Adipose tissue (tissue), 3 donors: ENCODE measurements around the gene GNAI2. TPM values are rescaled to one million over a fixed set of nuclear protein-coding genes. Genes with fewer than 3 reads are reported as not detected.
A peak's percentile ranks its signal among the peaks of the same experiment; 100 is the strongest.
"Not testable (repeated sequence)": the region's sequence is repeated elsewhere in the genome, so short reads cannot be mapped to it uniquely, and the experiment has no call there.

Experiments used
- H3K27ac ChIP-seq: one replicate; pipeline ENCODE4 v1.5.1; 2013; ENCODE audit warnings: low read depth, low read length
- WGBS, 3 donors: extraction: QIAGEN DNeasy Blood & Tissue Kit; methylation state at CpG; one replicate each; pipeline ENCODE4 v1.1.7; 2013; 5-methylcytosine and 5-hydroxymethylcytosine counted together
- polyA plus RNA-seq, 3 donors: library from polyadenylated mRNA; stranded (reverse); fragments of 200-250 nt; gene quantifications; one replicate each; pipeline ENCODE4 v1.2.3, GENCODE V29; 2013
- donor health status: healthy with polysubstance abuse.
- donor health status: Bipolar disorder and iron deficiency.
- donor health status: healthy.

The GNAI2 gene
- polyA plus RNA-seq, 3 donors = 53.4 to 242 (median 211) TPM

GRCh38 chr3:50256978-50257890 is 21.2 kb downstream of the GNAI2 start:
- H3K27ac ChIP-seq = no peak overlapping the region
- 91% methylated on average over 20 of the region's 20 CpGs for WGBS, 3 donors

DNA sequence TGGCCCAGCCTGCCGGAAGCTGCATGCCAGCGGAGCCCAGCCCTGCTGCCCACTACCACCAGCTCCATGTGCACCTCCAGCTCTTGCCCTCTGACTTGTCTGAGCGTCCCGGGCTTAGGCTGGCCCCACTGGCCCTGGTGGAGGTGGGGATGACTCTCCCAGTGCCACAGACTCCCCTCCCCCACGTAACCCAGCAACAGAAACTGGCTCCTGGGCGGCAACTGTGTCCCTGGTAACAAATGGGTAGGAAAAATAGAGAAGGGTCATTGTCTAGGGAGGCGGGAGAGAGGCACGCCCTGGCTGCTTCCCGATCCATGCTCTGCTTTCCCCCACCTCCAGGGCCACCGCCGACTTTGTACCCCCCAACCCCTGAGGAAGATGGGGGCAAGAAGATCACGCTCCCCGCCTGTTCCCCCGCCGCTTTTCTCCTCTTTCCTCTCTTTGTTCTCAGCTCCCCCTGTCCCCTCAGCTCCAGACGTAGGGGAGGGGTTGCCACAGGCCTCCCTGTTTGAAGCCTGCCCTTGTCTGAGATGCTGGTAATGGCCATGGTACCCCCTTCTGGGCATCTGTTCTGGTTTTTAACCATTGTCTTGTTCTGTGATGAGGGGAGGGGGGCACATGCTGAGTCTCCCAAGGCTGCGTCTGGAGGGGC is 22.2 kb downstream of the GNAI2 start:
- H3K27ac ChIP-seq = no peak overlapping the region
- 85 to 86% (median 86%) methylated on average over 15 to 17 of the region's 17 CpGs for WGBS, 3 donors

DNA sequence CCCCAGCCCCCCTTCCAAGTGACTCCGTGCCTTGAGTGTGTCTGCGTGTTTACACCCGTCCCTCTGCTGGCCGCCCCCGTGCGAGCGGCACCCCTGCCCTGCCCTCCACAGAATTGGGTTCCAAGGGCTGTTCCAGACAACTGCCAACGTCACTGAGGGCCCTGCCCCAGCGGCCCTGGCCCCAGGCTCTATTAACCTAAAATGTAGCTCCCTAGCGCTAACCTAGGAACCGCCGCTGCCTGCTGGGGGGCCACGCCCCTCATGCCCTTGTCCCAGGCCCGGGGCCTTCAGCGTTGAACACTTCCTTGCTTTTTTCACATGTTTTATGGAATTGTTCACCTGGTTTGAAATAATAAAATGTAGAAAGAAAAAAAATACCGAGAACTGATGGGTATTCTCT is 23.0 kb downstream of the GNAI2 start:
- 80 to 84% (median 83%) methylated on average over 16 of the region's 16 CpGs for whole genome bisulfite sequencing, 3 donors
- no peak overlapping the region for H3K27ac ChIP-seq

DNA sequence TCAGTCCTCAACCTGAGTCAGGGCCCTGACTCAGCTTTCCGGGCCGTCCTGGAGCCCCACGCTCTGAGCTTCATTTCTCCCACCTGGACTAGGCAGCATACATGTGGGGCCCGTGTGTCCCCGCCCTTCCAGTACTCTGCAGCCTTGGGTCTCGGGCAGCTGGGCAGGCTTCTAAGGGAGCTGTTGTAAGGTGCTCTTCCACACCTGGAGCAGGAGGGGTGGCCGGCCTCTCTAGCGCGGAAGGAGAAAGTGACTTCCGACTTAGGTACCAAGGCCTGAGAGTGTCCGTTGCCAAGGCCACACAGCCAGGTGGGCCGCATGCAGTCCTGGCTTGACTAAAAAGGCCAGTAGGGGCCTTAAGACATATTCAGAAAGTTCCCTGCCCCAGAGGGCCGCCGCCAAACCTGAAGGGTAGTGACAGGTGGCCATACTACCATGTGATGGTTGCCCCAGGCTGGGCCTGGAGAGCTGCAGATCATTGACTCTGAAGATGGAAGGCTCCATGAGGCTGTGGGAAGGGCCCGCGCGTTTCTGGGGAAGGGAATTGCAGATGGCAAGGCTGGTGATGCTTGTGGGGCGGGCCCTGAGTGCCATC is 23.5 kb downstream of the GNAI2 start:
- 50 to 61% (median 59%) methylated on average over 18 of the region's 18 CpGs for WGBS, 3 donors
- H3K27ac ChIP-seq = no peak overlapping the region

DNA sequence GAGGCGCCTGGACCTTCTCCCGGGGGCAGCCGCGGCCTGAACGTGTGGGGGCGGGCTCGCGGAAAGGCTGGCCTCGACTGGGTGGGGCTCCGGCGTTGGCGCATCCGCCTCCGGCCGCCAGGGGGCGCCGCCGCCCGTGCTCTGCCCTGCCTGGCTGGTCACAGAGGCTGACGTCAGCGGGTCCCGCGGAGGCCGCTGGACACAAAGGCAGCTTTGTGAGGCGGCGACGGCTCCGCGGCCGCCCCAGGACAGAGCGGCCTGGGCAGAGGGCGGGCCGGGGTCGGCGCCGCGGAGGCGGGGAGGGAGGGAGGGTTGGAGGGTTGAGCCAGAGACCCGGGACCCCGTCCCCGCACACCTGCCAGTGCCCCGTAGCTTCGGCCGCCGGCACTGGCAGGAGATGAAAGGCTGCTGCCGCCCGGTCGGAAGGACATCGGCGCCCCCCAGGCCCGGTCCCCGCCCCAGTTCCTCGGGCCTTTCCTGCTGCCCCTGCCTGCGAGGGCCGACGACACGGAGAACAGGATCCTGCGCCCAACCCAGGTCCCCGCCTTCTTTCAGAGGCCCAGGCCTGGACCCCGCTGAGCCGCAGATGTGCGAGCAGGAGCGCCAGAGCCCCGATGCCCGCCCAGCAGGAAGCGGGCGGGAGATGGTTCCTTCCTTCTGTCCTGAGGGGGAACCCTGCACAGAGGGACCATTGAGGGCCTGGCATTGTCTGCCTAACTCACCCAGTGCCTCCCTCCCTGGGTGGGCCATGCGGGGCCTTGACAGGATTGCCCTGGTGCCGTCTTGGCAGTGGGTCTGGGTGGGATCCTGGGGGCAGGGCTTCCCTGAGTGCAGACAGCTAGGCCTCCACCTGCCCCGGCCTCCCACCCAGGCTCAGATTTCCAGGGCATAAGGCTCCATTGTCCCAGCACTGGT is 24.3 kb downstream of the GNAI2 start:
- 1% methylated on average over 48 to 70 of the region's 70 CpGs for WGBS, 3 donors
- peak overlapping the region; percentile 80 for H3K27ac ChIP-seq

GRCh38 chr3:50260942-50261441 is 25.0 kb downstream of the GNAI2 start:
- peak overlapping the region; percentile 80 for H3K27ac ChIP-seq
- WGBS, 3 donors = 69 to 79% (median 74%) methylated on average over 5 of the region's 5 CpGs

- 53 to 77% (median 74%) methylated on average over 2 of the region's 2 CpGs for WGBS, 3 donors
- no peak overlapping the region for H3K27ac ChIP-seq
Measured at GRCh38 chr3:50261505-50261904, 25.5 kb downstream of the GNAI2 start.

- 96 to 99% (median 97%) methylated on average over 4 of the region's 4 CpGs for WGBS, 3 donors
- not testable (repeated sequence) for H3K27ac ChIP-seq
Measured at GRCh38 chr3:50262200-50262599, 26.2 kb downstream of the GNAI2 start.

DNA sequence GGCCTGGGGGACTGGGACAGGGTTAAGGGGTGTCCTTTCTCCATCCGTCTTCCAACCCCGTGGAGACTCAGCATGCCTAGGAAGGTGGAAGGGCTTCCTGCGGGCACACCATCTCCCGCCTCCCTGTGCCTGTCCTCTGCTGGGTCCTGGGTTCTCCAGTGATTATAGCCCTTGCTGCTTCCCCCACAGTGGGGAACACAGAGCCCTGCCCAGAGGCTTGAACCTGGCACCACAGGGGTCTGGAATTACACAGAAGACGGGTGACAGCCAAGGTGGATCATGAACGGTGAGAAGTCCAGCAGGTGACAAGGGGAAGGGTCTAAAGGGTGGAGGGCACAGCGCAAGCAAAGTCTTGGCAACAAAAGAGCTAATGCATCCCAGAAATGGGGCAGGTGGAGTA is 26.8 kb downstream of the GNAI2 start:
- H3K27ac ChIP-seq = no peak overlapping the region
- 76 to 87% (median 85%) methylated on average over 7 of the region's 7 CpGs for WGBS, 3 donors

DNA sequence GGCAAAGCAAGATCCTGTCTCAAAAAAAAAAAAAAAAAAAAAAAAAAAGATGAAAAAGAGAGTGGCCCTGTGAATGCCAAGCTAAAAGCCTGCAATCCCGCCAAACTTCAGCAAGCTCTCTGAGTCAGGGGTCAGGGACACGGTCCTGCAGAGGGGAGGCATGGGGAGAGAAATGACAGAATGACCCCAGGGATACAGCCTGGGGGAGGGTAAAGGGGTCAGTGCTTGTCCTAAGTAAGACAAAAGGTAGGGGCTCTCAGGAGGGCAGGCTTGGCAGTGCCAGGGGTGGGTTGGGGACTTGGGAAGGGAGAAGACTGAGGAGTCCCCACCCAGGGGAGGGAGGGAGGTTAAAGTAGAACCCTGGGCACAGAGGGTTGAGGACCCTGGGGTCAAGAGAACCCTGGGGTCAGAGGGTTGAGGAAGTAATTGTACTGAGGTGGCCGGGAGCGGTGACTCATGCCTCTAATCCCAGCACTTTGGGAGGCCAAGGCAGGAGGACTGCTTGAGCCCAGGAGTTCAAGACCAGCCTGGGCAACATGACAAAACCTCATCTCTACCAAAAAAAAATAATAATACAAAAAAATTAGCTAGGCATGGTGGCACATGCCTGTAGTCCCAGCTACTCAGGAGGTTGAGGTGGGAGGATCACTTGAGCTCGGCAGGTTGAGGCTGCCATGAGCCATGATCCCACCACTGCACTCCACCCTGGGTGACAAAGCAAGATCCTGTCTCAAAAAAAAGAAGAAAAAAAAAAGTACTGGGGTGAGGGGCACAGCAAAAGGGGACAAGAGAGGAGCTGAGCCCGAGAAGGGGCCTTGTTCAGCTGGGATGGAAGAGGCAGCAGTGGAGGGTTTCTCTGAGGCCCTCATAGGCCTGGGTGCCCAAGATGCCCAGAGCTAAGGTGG is 27.7 kb downstream of the GNAI2 start:
- no peak overlapping the region for H3K27ac ChIP-seq
- 61 to 71% (median 64%) methylated on average over 6 of the region's 6 CpGs for WGBS, 3 donors

- H3K27ac ChIP-seq = no peak overlapping the region
- 41 to 51% (median 44%) methylated on average over 7 of the region's 7 CpGs for WGBS, 3 donors
Measured at GRCh38 chr3:50264383-50264963, 28.5 kb downstream of the GNAI2 start.

DNA sequence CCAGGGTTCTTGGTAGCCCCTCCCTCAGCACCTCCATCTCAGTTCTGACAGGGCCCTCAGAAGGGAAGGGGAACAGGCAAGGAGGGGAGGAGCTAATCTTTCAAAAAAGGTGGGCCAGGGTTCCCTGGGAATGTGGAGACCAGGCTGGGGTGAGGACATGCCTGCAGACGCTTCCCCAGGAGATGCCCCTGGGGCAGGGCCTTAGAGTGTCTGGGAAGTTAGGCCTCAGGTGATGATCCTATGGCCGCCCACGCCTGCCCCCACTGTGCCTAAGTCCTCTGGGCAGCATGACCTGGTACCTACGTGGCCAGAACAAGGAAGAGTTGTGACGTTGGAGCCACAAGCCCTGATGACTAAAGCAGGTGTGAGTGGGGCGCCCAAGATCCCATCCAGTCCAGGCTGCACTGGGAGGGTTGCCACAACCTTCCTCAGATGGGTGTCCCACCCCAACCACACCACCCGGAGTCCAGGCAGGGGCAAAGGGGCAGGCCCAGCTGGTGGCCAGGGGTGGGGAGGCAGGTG is 29.0 kb downstream of the GNAI2 start:
- H3K27ac ChIP-seq = no peak overlapping the region
- 62 to 69% (median 67%) methylated on average over 7 of the region's 7 CpGs for WGBS, 3 donors

DNA sequence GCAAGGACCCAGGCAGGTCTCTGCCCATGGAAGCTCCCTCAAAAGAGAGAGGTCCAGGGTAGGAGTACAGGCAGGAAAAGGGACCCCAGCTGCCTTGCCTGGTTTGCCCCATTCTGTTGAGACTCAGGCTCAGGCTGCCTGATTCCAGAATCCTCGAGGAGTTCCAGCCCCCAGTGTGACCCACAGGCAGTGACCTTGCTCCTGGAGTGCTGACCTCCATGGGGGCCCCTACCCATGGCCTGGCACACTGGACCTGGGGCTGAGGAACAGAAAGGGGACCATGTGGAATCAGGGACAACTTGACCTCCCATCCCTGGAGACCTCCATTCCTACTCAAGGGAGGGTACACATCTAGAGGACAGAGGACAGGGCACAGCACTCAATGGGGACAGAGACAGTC is 29.6 kb downstream of the GNAI2 start:
- no peak overlapping the region for H3K27ac ChIP-seq
- WGBS, 3 donors = 58 to 75% (median 67%) methylated on average over 1 of the region's 1 CpG

DNA sequence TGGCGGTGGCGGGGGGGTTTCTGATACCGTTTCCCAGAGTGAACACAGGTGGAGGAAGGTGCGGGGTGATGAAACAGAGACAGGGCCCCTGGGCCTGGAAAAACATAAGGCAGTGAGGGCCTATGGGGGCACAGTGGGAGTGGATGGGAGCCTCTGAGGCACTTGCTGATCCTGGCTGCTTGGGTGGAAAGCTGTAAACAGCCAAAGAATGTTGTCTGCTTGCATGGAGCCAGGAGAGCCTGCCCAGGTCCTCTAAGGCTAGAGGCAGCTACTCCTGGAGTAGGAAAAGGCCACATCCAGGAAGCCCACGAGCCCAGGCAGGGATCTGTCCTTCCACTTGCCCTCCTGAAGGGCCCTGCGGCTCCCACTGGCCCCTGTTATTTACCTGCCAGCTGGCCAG is 30.0 kb downstream of the GNAI2 start:
- H3K27ac ChIP-seq = no peak overlapping the region
- WGBS, 3 donors = 72 to 84% (median 81%) methylated on average over 6 of the region's 6 CpGs

DNA sequence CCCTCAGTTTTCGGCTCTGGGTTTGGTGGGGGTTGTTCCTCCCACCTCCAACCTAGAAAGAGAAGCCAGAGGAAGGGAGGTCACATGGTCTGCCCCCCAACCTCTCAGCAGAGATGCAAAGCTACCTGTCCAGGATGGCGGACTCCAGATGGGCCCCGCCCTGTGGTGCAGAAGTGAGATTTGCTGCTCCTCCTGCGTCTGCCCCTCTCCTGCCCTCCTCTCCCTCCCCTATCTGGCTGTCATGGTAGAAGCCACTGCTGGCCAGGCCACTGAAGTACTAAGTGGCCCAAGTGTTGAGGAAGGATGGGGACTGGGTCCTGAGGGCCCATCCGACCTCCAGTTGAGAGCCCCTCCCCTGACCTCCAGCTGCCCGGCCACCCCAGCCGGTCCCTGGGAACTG is 30.8 kb downstream of the GNAI2 start:
- WGBS, 3 donors = 47 to 55% (median 53%) methylated on average over 7 of the region's 7 CpGs
- H3K27ac ChIP-seq = peak overlapping the region; percentile 29

DNA sequence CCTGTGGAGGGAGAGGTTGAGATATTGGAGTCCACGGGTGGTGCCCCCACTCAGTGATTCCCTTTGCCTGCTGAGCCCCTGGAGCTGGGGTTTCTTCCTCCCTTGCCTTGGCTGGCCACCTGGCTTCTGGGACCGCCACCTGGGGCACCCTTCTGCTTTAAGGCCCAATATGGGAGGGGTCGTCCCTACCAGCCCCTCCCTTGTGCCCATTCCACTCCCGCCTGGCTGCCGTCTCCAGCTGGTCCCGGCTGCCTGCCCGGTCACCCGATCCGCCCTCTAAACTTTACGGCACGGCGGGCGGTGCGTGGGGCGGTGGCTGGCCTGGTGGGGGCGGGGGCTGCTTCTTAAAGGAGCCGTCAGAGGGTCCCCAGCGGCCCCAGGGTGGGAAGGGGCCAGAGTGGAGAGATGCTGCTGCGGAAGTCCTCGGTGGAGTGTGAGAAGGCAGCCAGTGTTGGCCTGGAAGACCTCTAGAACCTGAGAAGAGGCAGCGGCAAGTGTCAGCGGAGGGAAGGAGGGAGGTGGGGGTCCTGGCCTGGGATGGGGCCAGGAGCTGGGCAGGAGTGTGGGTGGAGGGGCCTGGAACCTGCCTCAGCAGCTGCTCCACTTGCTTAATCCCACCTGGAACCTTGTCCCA is 31.4 kb downstream of the GNAI2 start:
- WGBS, 3 donors = 5 to 13% (median 8%) methylated on average over 21 to 22 of the region's 22 CpGs
- peak overlapping the region; percentile 29 for H3K27ac ChIP-seq
